HG03196 (cell line): Measurements from ENCODE around the gene CSF1R.

Experiments
- ATAC-seq: cut with Tn5 transposase; IDR thresholded peaks from one replicate; pipeline ENCODE4 v1.9.1; 2021; ENCODE audit not compliant: unreplicated experiment

The CSF1R gene

DNA sequence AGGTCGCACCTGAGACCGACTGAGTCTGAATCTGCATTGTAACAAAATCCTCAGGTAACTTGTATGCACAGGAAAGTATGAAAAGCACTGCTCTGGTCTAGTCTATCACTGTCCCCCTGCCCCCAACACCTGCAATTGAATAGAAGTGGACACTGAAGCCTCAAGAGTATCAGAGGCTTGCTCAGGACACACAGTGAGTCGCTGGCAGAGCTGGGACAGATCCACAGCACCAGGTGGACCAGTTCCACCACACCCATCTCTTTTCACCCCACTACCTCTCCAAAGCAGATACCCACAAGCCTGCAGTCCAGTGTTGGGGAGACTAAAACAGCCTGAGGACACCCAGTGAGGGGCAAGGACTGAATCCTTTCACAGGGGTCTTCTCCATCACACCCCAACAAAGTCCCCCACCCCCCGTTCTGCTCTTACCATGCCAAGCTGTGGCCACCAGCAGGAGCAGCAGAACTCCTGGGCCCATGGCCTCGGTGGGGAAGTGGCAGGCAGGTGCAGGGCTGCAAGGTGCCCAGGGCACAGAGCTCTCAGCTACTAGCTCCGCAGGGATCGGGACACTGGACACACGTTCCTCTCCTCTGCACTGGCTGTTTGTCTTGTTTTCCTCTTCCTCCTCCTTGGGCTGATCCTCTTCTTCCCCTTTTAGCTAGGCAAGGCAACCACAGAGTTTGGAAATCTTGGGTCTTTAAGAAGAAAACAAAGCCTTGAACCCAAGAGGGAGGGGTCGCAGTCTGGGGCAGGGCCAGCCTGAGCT lies at the start of gene CSF1R:
Gene CSF1R (minus strand): TSS at position 605 of the 766 bp plus-strand sequence. CDS start 127 bp downstream, at position 478.
- ATAC-seq: no peak

DNA sequence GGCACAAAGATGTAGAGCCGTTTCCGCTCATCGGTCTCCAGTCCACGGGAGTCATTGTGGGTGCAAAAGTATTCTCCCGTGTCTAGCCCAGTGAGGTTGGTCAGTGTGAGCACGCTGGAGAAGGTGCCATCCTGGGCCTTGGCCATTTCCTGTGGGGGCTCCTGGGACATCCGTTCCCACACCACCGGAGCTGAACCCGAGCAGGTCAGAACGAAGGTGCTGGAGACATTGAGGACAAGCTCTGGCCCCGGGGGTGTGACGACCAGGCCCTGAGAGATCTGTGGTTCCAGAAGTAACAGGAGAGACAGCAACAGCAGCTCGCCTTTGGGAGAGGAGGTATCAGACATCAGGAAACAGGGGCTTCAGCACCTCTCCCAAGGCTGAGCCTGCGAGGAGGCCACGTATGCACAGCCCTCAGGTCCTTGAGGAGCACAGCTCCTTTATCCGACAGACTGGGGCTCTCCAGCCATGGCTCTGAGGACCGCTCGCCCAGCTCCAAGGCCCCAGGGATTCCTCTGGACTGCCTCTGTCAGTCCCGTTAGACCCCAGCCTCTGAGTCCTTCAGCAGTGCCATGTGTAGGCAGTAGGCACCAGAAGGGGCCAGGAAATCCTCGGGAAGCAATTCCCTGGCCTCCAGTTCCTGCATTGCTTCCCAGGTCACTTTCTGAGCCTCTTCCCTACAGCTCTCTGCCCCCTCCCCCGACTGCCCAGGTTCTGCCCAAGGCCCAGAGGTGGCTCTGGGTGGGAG lies 49.4 kb upstream of the CSF1R start:
- ATAC-seq: no peak

DNA sequence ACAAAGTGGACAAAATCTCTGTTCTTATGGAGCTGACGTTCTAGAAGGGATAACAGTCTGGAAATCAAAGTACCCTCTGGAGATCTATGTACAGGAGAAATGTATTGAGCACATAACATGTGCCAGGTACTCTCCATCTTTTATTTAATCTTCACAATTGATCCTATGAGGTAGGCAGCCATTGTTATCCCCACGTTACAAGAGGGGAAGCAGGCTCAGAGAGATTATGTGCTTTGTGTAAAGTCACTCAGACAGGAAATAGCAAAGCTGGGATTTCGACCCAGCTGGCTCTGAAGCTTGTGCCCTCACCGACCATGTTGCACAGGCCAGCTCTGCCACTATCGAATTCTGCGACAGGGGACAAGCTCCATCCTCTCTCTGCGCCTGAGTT lies 47.8 kb upstream of the CSF1R start:
- ATAC-seq: no peak

DNA sequence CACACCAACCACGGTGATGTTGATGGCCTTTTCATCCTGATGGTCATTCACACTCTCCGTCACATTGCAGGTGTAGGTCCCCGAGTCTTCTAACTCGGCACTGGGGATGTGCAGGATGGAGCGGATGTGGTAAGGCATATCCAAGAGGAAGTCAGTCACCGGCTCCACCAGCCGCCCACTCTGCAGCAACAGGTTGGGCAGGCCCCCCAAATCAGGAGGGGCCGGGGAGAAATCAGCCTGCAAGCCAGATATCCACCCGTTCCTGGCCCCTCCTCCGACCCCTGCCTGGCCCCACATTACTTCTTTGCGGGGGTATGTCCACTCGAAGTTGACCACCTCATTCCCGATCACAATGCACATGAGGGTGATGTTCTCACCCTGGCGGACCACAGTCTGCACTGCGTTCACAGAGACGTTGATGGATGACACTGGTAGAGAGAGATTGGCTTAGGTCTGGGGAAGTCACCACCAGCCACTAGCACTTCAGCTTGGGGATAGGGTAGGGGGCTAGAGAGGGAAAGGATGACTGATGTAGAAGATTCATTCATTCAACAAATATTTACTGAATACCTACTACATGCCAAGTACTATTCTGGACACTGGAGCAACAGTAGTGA lies 47.3 kb upstream of the CSF1R start:
- no peak for ATAC-seq

DNA sequence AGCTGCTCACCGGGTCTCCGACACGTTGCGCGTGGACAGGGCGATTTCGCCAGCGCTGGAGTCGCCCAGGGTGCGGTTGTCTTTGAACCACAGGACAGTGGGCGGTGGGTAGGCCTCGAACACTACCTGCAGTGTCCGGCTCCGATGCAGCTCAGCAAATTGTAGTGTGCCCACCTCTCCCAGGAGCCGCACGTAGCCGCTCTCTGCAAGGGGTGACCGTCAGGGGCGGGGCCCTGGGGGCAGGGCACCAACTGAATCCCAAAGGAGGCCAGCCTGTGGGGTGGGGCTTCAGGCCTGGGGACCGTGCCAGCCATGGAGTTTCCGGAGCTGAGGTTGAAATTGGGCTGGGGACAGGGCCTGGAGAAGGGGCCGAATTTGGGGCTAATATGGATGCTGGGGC lies 46.4 kb upstream of the CSF1R start:
- no peak for ATAC-seq

DNA sequence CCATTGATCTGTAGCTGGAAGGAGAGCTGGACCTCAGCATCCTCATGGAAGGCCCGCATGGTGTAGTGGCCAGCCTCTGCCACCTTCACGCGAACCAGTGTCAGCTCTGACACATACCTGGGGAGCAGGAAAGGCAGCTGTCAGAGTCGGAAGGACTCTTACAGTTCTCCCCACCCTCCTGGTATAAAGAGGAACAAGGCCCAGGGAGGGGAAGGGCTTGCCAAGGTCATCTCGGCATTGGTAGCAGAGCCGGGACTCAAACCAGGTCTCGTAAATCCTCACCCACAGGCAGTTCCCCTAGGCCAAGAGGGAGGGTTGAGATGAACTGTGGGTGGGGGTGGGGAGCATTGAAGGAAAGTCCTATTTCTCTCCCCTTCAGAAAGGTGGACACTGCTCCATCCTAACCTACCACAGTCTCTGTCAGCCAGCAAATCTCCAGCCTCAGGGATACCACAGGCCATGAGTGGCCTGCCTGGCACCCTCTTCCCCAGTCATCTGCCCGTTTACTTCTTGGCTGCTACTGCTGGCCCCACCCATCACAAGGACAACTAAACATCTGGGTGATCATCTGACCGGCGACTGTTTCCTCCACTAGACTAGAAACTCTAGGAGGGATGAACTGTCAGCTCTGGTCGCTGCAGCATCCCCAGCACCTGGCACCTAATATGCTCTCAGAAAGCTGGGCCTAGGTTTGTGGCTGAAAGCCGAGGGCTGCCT lies 45.8 kb upstream of the CSF1R start:
- no peak for ATAC-seq

DNA sequence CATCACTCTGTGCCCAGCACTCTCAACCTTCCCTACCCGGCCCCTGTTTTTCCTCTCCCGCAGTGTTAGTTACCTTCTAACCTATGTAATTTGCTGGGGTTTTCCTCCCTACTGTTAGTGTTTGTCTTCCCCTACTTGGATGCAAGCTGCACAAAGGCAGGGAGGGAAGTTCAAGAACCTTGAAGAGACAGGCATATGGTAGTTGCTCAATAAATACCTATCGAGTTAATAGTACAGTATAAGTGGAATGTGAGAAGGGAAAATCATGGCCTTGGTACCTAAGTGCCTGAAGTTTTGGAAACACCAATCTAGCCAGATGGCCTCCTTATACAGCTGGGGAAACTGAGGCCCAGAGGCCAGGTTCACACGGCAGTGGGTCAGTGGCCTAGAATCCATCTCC lies 45.1 kb upstream of the CSF1R start:
- no peak for ATAC-seq

DNA sequence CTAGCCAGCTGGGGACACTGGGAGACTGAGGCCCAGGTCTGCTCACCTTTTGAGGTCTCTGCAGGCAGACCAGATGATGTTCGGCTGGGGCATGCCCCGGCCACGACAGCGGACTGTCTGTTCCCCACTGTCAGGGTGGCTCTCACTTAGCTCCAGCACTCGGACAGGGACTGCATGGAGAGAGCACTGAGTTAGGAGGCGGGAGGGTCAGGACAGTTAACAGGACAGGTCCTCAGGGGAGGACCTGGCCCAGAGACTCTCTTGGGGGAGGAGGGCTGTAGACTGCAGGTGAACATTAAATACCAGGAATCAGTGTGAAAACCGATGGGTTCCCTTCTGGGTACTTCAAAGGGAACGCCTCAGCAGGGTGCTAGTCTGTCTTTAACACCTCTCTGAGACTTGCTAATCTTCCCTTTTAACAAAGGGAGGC lies 44.2 kb upstream of the CSF1R start:
- ATAC-seq: no peak

DNA sequence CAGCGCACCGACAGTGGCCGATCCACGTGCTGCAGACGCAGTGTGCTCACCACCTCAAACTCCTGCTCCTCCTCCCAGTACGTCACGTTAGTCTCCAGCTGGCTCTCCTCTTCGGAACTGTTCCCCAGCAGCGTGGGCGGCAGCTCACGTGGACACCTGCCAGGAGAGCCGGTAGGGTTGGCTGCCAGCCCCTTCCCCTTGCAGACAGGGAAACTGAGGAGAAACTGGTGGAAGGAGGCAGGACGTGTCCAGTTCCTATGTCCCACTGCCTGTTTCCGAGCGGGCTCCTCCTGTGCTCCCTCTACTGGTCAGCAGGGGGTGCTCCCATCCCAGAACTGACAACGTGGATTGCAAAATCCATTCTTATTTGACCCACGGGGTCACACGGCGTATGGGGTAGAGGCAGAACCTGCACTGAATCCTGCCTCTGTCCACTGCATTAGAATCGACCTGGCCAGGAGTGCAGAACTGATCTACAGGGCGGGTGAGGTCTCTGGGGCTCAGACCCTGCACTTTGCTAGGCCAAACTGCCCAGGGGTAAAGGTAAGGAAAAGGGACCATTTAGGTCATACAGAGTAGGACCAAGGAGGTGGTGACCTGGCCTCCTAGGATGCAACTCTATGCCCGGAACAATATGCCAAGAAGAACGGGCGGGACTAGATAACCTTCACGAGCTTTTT lies 43.6 kb upstream of the CSF1R start:
- ATAC-seq: no peak

DNA sequence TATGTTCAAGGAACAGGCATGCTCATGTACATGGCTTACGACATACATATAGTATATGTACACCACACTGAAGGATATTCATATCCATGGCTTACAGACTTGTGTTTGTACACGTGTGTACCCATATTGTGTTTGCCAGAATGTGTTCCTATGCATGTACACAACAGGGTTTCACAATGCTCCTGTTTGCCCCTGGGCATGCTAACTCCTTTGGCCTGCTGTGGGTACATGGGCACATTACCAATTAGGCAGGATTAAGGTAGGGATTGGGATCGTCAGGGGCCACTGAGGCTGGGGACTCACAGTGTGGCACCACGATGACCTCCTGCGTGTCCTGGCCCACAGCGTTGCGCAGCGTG lies 43.1 kb upstream of the CSF1R start:
- ATAC-seq: no peak

DNA sequence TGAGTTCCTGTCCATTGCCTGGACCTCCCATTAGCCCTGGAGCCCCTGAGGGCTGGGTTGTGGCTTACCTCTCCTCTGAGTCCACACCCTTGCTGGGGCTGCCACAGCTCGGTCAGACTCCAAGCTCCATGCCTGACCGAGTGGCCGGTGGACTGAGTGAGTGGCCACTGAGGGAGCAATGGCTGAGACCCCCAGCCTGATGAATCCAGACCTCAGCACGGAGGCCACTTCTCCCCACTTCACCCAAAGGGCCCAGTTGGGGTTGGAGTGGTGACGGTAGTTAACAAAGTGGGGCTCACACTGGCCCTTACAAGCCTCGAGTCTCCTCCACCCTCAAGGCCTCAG lies 40.5 kb upstream of the CSF1R start:
- no peak for ATAC-seq

DNA sequence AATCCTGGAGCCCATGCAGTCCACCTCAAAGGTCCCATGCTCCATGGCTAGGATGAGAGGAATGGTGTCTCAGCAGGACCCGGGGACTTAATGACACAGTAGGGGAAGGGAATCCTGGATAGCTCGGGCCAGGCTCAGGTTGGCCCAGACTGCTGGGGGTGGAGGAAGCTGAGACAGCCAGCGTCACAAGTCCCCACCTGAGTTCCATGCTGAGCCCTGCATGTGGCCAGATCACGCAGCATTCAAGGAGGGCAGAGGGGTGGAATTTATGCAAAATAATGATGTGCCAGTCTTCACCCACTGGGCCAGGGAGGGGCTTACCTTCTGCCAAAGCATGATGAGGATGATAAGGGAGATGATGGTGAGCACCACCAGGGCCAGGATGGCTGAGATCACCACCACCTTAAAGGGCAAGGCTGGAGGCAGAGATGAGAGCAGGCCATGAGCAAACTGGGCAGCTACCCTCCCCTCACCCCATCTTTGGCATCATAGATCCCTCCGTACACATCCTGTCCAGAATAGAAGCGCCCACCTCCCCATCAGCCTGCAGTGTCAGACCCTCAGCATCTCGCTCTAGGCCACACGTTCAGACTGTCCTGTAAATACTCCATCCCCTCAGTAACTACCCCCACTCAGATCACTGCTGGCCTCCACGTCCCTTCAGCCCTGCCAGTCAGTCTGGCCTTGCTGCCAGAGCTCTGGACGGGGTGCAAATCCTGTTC lies 40.0 kb upstream of the CSF1R start:
- ATAC-seq: no peak

DNA sequence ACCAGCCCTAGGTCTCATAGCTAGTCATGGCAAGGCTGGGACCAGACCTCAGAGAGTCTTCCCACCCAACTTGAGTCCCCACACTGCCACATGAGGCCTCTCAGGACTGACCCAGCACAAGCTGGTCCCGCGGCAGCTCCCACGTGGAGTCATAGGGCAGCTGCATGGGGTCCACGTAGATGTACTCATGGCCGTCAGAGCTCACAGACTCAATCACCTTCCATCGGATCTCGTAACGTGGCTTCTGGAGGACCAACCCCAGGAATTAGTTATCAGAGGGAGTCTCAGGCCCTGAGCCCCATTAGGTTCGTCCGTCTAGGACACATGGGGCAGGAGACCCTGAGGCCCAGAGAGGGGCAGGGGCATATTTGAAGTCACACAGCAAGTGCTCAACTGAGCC lies 39.0 kb upstream of the CSF1R start:
- no peak for ATAC-seq

DNA sequence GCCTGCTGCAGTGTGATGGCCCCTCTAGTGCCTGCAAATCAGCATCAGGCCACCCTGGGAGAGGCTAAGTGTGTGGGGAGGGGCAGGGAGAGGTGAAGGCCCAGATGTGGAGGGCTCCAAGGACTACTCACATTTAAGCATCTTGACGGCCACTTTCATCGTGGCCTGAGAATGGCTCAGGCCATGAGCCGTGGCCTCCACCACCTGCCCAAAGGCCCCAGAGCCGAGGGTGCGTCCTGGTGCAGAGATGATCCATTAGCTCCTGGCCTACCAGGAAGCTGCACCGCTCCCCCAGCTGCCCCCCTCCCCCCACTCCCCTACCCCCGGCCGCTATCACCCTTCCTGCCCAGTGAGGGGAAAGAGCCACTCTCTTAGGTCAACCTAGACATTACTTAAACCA lies 38.2 kb upstream of the CSF1R start:
- ATAC-seq: no peak

DNA sequence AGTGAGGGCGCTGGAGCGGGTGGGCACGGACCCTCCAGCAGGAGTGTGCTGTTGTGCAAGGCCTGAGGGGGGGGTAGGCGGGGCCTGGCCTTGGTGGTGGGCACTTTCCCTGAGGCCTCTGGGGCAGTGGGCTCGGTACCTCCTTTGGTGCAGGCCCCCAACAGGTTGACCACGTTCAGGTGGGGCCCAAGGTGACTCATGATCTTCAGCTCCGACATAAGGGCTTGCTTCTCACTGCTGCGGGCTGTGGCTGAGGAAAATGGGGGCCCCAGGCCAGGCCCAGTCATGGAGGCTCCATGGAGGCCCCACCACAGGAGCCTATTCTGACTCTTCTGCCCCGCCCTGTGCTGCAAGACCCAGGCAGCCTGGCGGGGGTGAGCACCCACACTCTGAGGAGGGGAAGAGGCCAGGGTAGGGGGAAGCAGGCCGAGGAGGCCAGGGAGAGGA lies 37.8 kb upstream of the CSF1R start:
- ATAC-seq: no peak

DNA sequence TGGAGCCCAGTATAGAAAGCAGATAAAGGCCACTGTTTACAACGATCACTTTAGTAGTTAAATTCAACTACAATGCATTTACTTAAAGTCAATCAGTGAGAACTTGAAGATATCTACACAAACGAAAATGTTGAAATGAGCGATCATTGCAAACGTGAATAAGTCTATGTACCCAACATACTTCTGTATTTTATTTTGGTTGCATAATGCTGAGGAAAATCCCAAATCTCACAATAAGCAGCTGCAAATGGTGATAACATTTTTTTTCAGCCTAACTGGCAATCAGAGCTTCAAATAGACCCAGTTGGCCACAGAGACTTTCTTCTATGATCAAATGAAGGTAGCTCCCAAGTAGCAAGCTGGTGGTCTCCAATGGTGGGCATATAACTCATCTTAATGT lies 37.2 kb upstream of the CSF1R start:
- ATAC-seq: no peak

DNA sequence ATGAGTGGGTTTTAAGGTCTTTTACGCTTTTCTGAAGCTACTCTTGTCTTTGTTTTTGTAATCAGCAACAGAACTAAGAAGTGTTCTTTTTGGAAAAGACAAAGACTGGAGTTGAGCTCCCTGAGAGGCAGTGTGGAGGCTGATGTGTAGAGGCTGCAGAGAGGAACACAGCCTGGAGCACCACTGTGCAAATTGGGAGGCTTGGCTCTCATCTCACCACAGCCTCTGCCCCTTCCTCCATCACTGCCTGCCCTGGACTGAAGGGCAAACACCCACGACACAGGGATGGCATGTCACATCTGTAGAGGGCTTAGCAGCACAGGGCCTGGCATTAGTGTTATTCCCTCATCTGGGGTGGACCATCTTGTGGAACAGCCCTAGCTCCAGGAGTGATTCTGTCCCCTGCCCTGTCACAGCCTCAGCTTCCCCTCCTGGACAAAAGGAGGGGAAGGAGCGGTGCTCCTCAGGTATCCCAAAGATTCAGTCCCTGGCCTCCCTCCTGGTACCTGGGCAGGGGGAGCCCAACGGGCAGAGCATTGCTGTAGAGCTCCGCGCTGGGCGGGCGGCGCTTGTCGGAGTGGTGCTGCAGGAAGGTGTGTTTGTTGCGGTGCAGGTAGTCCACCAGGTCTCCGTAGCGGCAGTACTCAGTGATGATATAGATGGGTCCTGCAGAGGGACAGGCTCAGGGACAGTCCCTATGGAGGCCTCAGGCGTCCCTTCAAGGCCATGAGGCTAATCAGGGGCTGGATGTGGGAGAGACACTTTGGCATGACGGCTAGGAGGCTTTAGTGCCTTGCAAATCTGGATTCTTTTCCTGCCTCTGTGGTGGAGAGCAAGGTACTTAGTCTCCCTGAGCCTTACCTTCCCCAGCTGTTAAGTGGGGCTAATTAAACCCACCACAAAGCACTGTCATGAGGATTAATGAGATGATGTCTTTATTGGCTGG lies 36.5 kb upstream of the CSF1R start:
- no peak for ATAC-seq

DNA sequence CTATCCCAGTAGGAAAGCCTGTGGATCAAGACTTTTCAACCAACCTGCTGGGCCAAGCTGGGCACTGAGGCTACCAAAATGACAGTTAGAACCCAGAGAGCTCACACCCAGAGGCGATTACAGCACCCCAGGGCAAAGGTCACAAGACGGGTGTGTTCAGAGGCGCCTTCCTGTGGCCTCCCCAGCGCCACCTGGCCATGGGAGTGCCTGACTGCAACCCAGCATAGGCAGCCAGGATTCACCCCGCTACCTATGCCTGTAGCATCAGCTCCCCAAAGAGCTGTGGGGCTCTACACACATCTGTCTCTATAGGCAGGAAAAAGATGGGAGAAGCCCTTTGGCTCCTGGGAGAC lies 35.8 kb upstream of the CSF1R start:
- no peak for ATAC-seq

DNA sequence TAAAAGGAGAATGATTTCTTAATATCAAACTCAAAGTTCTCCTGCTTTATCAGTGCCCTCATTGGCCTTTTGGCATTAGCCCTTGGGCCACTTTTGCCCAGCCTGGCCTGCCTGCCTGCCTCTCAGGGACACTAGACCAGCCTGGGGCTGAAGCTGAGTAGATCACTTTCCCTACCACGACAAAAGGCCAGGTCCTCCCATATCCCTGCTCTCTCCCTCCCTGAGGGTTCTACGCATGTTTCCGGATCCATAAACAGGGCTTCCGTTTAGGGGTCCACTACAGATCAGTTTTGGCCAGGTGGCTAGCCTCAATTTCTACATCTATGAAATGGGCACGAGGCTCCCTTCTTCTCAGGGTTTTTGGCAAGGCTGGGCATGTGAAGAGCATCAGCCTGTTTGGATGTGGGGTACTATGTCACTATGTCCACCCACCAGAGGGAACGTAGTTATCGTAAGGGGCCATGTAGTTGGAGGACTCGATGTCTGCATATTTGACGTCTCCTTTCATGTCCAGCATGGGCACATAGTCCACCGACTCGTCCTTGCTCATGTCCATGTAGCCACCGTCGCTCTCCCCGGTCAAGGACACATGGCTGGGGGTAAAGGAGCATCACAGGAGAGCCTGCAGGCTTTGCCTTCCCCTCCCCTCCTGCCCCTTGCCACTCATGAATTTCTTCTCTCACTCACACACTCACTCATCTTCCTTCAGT lies 35.2 kb upstream of the CSF1R start:
- ATAC-seq: no peak
